ENCODE data around the gene PARN.

- TF ChIP-seq CTCF (IDR thresholded peaks at IDR 0.05), result no peak
- TF ChIP-seq POLR2AphosphoS5 (IDR thresholded peaks at IDR 0.05), result no peak
Observed at GRCh38 chr16:14509055-14509454, 121.0 kb downstream of the PARN start.

Data from prostate gland (tissue), 2 donors.